K562 (cell line): Measurements from ENCODE around the gene PIGQ. TPM values are rescaled to one million over a fixed set of nuclear protein-coding genes. Genes with fewer than 3 reads are reported as not detected.
A peak's percentile ranks its signal among the peaks of the same experiment; 100 is the strongest.

Source experiments
- BMI1 ChIP-seq: fragments of 150-350 bp; IDR thresholded peaks from 2 replicates; pipeline ENCODE4 v1.6.1; 2014; ENCODE audit warnings: low read length
- E2F6 ChIP-seq, 2 experiments: IDR thresholded peaks; 2 replicates each; pipeline ENCODE4 v1.6.1; 2011; ENCODE audit warnings: borderline replicate concordance in 1 of 2, control low read depth in 1 of 2, low read depth in 1 of 2, low read length in 1 of 2, mild to moderate bottlenecking in 1 of 2, mixed read lengths in 1 of 2, moderate library complexity in 1 of 2; ENCODE audit not compliant: insufficient read depth in 1 of 2, insufficient read length in 1 of 2, poor library complexity in 1 of 2, severe bottlenecking in 1 of 2; ENCODE audit errors: extremely low read depth in 1 of 2
- EGR1 ChIP-seq: fragments of 450-650 bp; conservative IDR thresholded peaks from 2 replicates; pipeline ENCODE4 v1.6.1; 2017; ENCODE audit warnings: mild to moderate bottlenecking
- ETS1 ChIP-seq: conservative IDR thresholded peaks from 2 replicates; pipeline ENCODE4 v1.6.1; 2011; ENCODE audit warnings: low read depth, mild to moderate bottlenecking, low read length; ENCODE audit not compliant: control insufficient read depth
- GABPB2 ChIP-seq: fragments of 250-450 bp; sonication (Bioruptor Pico); conservative IDR thresholded peaks from 2 replicates; pipeline ENCODE4 v1.5.1; 2021; ENCODE audit warnings: mild to moderate bottlenecking
- HCFC1 ChIP-seq: IDR thresholded peaks from 2 replicates; pipeline ENCODE4 v1.6.1; 2012; ENCODE audit warnings: low read depth, low read length, improper control_type of control experiment
- ILK ChIP-seq: fragments of 450-650 bp; IDR thresholded peaks from 2 replicates; pipeline ENCODE4 v1.6.1; 2016; ENCODE audit warnings: missing genetic modification characterization, low read depth, mild to moderate bottlenecking, missing compliant biosample characterization, moderate library complexity, borderline replicate concordance
- MYNN ChIP-seq, 2 experiments: sonication (generic); formaldehyde crosslinking in 1 of 2; IDR thresholded peaks; 2 replicates each; pipeline versions ENCODE4 v1.5.0 to v1.6.1; 2016 to 2020; ENCODE audit warnings: antibody characterized with exemption in 1 of 2, missing genetic modification reagents in 1 of 2
- NFIX ChIP-seq: fragments of 250-450 bp; sonication (Bioruptor Pico); IDR thresholded peaks from 2 replicates; pipeline ENCODE4 v1.4.0; 2020; ENCODE audit warnings: low read depth, mild to moderate bottlenecking, moderate library complexity
- NR2C2 ChIP-seq, 2 experiments: fragments of 200-800 bp in 1 of 2; sonication (Bioruptor generic) in 1 of 2; sonication (generic) in 1 of 2; formaldehyde crosslinking in 1 of 2; IDR thresholded peaks; 2 replicates each; pipeline versions ENCODE4 v1.6.1 to v1.8.0; 2016 to 2022; ENCODE audit warnings: mild to moderate bottlenecking in 1 of 2, missing compliant biosample characterization in 1 of 2, missing genetic modification characterization in 1 of 2, missing genetic modification reagents in 1 of 2
- PRDM10 ChIP-seq: fragments of 450-650 bp; IDR thresholded peaks from 2 replicates; pipeline ENCODE4 v1.6.1; 2018; ENCODE audit not compliant: partially characterized antibody
- SIN3B ChIP-seq: fragments of 450-650 bp; IDR thresholded peaks from 2 replicates; pipeline ENCODE4 v1.6.1; 2017; ENCODE audit warnings: low read depth, mild to moderate bottlenecking, moderate library complexity
- YY1 ChIP-seq, 3 experiments: IDR thresholded peaks; 2 replicates each; pipeline ENCODE4 v1.6.1; 2011; ENCODE audit warnings: low read length in 2 of 3, mild to moderate bottlenecking in 2 of 3, moderate library complexity in 2 of 3, borderline replicate concordance in 1 of 3, control low read depth in 1 of 3, low read depth in 1 of 3; ENCODE audit not compliant: insufficient read depth in 3 of 3, insufficient replicate concordance in 2 of 3, control insufficient read depth in 1 of 3, insufficient read length in 1 of 3; ENCODE audit errors: extremely low read depth in 1 of 3
- ZNF24 ChIP-seq: fragments of 450-650 bp; IDR thresholded peaks from 2 replicates; pipeline ENCODE4 v1.6.1; 2016
- ZNF263 ChIP-seq: sonication (generic); formaldehyde crosslinking; IDR thresholded peaks from 2 replicates; pipeline ENCODE4 v1.8.0; 2022; ENCODE audit warnings: mild to moderate bottlenecking, missing genetic modification reagents, borderline replicate concordance
- ZNF354B ChIP-seq: fragments of 250-450 bp; sonication (Bioruptor Pico); IDR thresholded peaks from 2 replicates; pipeline ENCODE4 v1.4.0; 2020
- ZNF444 ChIP-seq: fragments of 250-450 bp; sonication (Bioruptor Pico); IDR thresholded peaks from 2 replicates; pipeline ENCODE4 v1.4.0; 2020; ENCODE audit warnings: mild to moderate bottlenecking, moderate library complexity
- polyA plus RNA-seq, 8 experiments: library from polyadenylated mRNA; depleted of rRNA in 4 of 8; stranded (reverse) in 5 of 8; unstranded in 3 of 8; fragments of >200 nt; fragmentation: Nextera tagmentation in 2 of 8; fragmentation: Illumina TruSeq in 1 of 8; extraction: Ambion mirVana in 2 of 8; extraction: Trizol in 1 of 8; gene quantifications; 2 replicates each; pipeline versions ENCODE4 v1.2.1 to v1.2.3, GENCODE V29; 2011 to 2014; ENCODE audit warnings: inconsistent platforms in 1 of 8, missing spikeins in 1 of 8
- total RNA-seq, 7 experiments: library from RNA; depleted of rRNA in 6 of 7; stranded (reverse); fragments of >200 nt in 6 of 7; fragmentation: Illumina TruSeq in 2 of 7; extraction: Trizol in 2 of 7; gene quantifications; 2 replicates each; pipeline versions ENCODE4 v1.2.1 to v1.2.3, GENCODE V29; 2011 to 2021; ENCODE audit warnings: low replicate concordance in 1 of 7
- TF ChIP-seq, protein P1 (sequence below), 2 experiments: fragments of 450-650 bp; conservative IDR thresholded peaks; 2 replicates each; pipeline ENCODE4 v1.6.1; 2017; ENCODE audit warnings: mild to moderate bottlenecking in 2 of 2, moderate library complexity in 2 of 2

The PIGQ gene
- total and polyA plus RNA-seq, 9 of the 15 experiments (the other 6 are each of a cell fraction or from before 2014, with no cell fraction given): 0.20 to 49.6 (median 11.7) TPM

DNA sequence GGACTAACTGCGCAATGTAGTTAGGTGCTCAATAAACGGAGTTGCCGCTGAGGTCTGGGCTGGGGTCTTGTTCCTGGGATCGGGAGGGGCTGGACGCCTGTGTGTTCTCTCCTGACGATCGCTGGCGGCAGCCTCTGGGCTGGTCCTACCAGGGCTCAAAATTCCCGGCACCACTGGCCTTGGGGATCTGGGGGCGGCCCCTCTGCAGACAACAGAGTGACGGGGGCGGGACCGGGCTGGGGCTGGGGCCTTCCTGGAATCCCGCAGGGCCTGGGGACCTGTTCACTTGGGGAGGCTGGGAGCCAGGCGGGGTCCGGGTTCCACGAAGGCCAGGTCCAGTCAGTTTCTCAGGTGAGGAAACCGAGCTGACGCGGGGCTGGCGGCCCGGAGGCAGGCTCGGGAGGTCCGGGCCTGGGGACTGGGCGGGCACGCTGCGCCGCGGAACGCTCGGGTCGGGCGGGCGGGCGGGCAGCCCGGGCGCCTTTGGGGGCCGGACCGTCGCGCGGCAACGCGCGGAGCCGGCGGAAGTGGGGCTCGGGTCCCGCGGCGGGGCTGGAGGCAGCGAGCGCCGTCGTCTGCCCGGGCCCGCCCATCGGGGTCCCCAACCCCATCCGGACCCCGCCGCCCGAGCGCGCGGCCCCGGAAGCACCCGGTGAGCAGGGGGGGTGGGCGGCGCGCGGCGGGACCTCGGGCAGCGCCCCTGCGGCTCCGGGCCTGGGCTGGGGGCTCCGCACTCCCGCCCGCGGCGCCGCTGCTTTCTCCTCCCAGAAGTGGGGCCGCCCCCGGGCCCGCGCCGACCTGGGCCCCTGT is at the start of gene PIGQ (continued):
- TF ChIP-seq ETS1: peak; percentile 37; the same call in 1 of the 2 replicates
- TF ChIP-seq ZNF354B (CRISPR knock-in tag): no peak
- TF ChIP-seq BMI1: no peak
- no peak for TF ChIP-seq YY1 (IDR thresholded peaks at IDR 0.05; ENCODE audit: borderline replicate concordance in 1 of 3, control insufficient read depth in 1 of 3, extremely low read depth in 1 of 3, insufficient read depth in 3 of 3, insufficient read length in 1 of 3, insufficient replicate concordance in 2 of 3, low read depth in 1 of 3, low read length in 2 of 3)
- TF ChIP-seq SIN3B: peak; percentile 90
- no peak for TF ChIP-seq ZNF444 (CRISPR knock-in tag)
- no peak for TF ChIP-seq ILK (tag)
- TF ChIP-seq ZNF24: no peak
- peak in 1 of 2 experiments; percentile 74 for TF ChIP-seq E2F6 (IDR thresholded peaks at IDR 0.05; ENCODE audit: borderline replicate concordance in 1 of 2, extremely low read depth in 1 of 2, insufficient read depth in 1 of 2, insufficient read length in 1 of 2, low read depth in 1 of 2, low read length in 1 of 2, poor library complexity in 1 of 2, severe bottlenecking in 1 of 2)
- TF ChIP-seq, protein P1, sequence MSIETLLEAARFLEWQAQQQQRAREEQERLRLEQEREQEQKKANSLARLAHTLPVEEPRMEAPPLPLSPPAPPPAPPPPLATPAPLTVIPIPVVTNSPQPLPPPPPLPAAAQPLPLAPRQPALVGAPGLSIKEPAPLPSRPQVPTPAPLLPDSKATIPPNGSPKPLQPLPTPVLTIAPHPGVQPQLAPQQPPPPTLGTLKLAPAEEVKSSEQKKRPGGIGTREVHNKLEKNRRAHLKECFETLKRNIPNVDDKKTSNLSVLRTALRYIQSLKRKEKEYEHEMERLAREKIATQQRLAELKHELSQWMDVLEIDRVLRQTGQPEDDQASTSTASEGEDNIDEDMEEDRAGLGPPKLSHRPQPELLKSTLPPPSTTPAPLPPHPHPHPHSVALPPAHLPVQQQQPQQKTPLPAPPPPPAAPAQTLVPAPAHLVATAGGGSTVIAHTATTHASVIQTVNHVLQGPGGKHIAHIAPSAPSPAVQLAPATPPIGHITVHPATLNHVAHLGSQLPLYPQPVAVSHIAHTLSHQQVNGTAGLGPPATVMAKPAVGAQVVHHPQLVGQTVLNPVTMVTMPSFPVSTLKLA (conservative IDR thresholded peaks at IDR 0.05): no peak
- no peak for TF ChIP-seq NR2C2 (CRISPR knock-in tag; IDR thresholded peaks at IDR 0.05)
- peak; percentile 31; the same call in 1 of the 2 replicates for TF ChIP-seq NR2C2 (tag; IDR thresholded peaks at IDR 0.05)
- TF ChIP-seq HCFC1: peak; percentile 45
- no peak for TF ChIP-seq NFIX (CRISPR knock-in tag)
- no peak for TF ChIP-seq GABPB2 (CRISPR knock-in tag)
- peak; percentile 70 for TF ChIP-seq EGR1
- no peak for TF ChIP-seq PRDM10
- TF ChIP-seq MYNN (IDR thresholded peaks at IDR 0.05): no peak
- no peak for TF ChIP-seq MYNN (CRISPR knock-in tag; IDR thresholded peaks at IDR 0.05)
- TF ChIP-seq ZNF263 (CRISPR knock-in tag): 0 out of 2 replicates have a peak, but pooled peaks have one; percentile 33
